ENCODE data around the gene RIC1. TPM values are rescaled to one million over a fixed set of nuclear protein-coding genes. Genes with fewer than 3 reads are reported as not detected.

Gene RIC1
- total and polyA plus RNA-seq, 12 donors: 3.6 to 33.1 (median 17.9) TPM

- no peak for TF ChIP-seq CTCF (IDR thresholded peaks at IDR 0.05)
- no peak for TF ChIP-seq POLR2A (IDR thresholded peaks at IDR 0.05)
- Histone ChIP-seq H3K36me3 (replicated peaks in 1 of 2) (peaks cover 0 to 10% of the 10 kb centered on the region in 2 donors), H3K9me3 (replicated peaks in 1 of 3) (no peaks in the 10 kb centered on the region)
Observed at GRCh38 chr9:5790923-5791322, 162.0 kb downstream of the RIC1 start.

GRCh38 chr9:5791870-5792269 lies 163.0 kb downstream of the RIC1 start:
- no peaks in the 10 kb centered on the region for H3K4me1 ChIP-seq (replicated peaks in 1 of 2)
- peaks cover 0 to 6% of the 10 kb centered on the region in 2 donors for H3K36me3 ChIP-seq (replicated peaks in 1 of 2)
- H3K4me3 ChIP-seq: no peak overlapping the region
- H3K27ac ChIP-seq: peak overlapping the region in 1 of 5 donors; percentile 15
- intact Hi-C loops (cut with DNase I): no loop called here
- no peak for TF ChIP-seq CTCF (IDR thresholded peaks at IDR 0.05)
- no peak for TF ChIP-seq POLR2A (IDR thresholded peaks at IDR 0.05)
- 79 to 90% (median 83%) methylated on average over 3 of the region's 3 CpGs for WGBS, 4 donors
- H3K27me3 ChIP-seq: no peaks in the 10 kb centered on the region
- no peaks in the 10 kb centered on the region for H3K9me3 ChIP-seq (replicated peaks in 1 of 3)
- DNase-seq: no peak

More at GRCh38 chr9:5790923-5791322, 162.0 kb downstream of the RIC1 start:
- 76 to 84% (median 79%) methylated on average over 1 of the region's 1 CpG for WGBS, 4 donors
- Histone ChIP-seq H3K27ac (peak overlapping the region in 1 of 5 donors; percentile 29), H3K4me3 (no peak overlapping the region), H3K27me3 (no peaks in the 10 kb centered on the region), H3K4me1 (replicated peaks in 1 of 2) (peaks cover 3% of the 10 kb centered on the region in 2 donors)
- no peak for DNase-seq
- intact Hi-C loops (cut with DNase I): no loop called here

- no peaks in the 10 kb centered on the region for H3K9me3 ChIP-seq (replicated peaks in 1 of 3)
- TF ChIP-seq POLR2A (IDR thresholded peaks at IDR 0.05) (no peak), CTCF (IDR thresholded peaks at IDR 0.05) (no peak)
- H3K27ac ChIP-seq: no peak overlapping the region
- 84 to 100% (median 94%) methylated on average over 1 of the region's 1 CpG for WGBS, 4 donors
- peaks cover 0 to 6% of the 10 kb centered on the region in 2 donors for H3K36me3 ChIP-seq (replicated peaks in 1 of 2)
- intact Hi-C loops (cut with DNase I): no loop called here
- no peak overlapping the region for H3K4me3 ChIP-seq
- H3K4me1 ChIP-seq (replicated peaks in 1 of 2): no peaks in the 10 kb centered on the region
- no peaks in the 10 kb centered on the region for H3K27me3 ChIP-seq
- DNase-seq: no peak
Observed at GRCh38 chr9:5793812-5794211, 164.9 kb downstream of the RIC1 start.

GRCh38 chr9:5796298-5796697 lies 167.4 kb downstream of the RIC1 start:
- peaks cover 11 to 16% of the 10 kb centered on the region in 2 donors for H3K4me1 ChIP-seq (replicated peaks in 1 of 2)
- WGBS, 4 donors: 94 to 97% (median 95%) methylated on average over 2 of the region's 2 CpGs
- H3K27ac ChIP-seq: no peak overlapping the region
- H3K4me3 ChIP-seq: no peak overlapping the region
- intact Hi-C loops (cut with DNase I): no loop called here
- TF ChIP-seq CTCF (IDR thresholded peaks at IDR 0.05) (no peak), POLR2A (IDR thresholded peaks at IDR 0.05) (no peak)
- H3K27me3 ChIP-seq: no peaks in the 10 kb centered on the region
- DNase-seq: no peak
- H3K9me3 ChIP-seq (replicated peaks in 1 of 3): no peaks in the 10 kb centered on the region
- peaks cover 0 to 6% of the 10 kb centered on the region in 2 donors for H3K36me3 ChIP-seq (replicated peaks in 1 of 2)

Measured in adrenal gland (tissue), 12 donors.